ENCODE data around the gene LARGE1.

The LARGE1 gene

GRCh38 chr22:33776491-33776890 is 143.8 kb downstream of the LARGE1 start:
- no peak for ATAC-seq (ENCODE audit: insufficient read depth, low read depth)
- Histone ChIP-seq H4K20me1 (ENCODE audit: insufficient read depth, low read length) (no peaks in the 10 kb centered on the region), H2AFZ (ENCODE audit: low read depth, low read length) (no peak overlapping the region), H3K9me3 (ENCODE audit: insufficient read depth, low read length, severe bottlenecking) (no peaks in the 10 kb centered on the region), H3K9ac (ENCODE audit: low read depth, low read length) (no peak overlapping the region), H3K27me3 (ENCODE audit: insufficient read depth, low read length, poor library complexity) (no peaks in the 10 kb centered on the region), H3K36me3 (ENCODE audit: insufficient read depth, low read length) (no peaks in the 10 kb centered on the region), H3K4me1 (ENCODE audit: insufficient read depth, low read length) (no peaks in the 10 kb centered on the region), H3K4me3 (ENCODE audit: low read depth in 1 of 2, low read length in 2 of 2) (no peak overlapping the region), H3K27ac (ENCODE audit: low read length) (no peak overlapping the region), H3K79me2 (ENCODE audit: insufficient read depth, low read length) (no peaks in the 10 kb centered on the region), H3K4me2 (ENCODE audit: insufficient read depth, low read length) (no peak overlapping the region)
- no peak for DNase-seq
- no peak for TF ChIP-seq CTCF (IDR thresholded peaks at IDR 0.05; ENCODE audit: borderline replicate concordance, extremely low read depth, low read length, poor library complexity, severe bottlenecking)
- TF ChIP-seq EZH2 (IDR thresholded peaks at IDR 0.05; ENCODE audit: borderline replicate concordance, low read depth, low read length, severe bottlenecking): no peak

DNA sequence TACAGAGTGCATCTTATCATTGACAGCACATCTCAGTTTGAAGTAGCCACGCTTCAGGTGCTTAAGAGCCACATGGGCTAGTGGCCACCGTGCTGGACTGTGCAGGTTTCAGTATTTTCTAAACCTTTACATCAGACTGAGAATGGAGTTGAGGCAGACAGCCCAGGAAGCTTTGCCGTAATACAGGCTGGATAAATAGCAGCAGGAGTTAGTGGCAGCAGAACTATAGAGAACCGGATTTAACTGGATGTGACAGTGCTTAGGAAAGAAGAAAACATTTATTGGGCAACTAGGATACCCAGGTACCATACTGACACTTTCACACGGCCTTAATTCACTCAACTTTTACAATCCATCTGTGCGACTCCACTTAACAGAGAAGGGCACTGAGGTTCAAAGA is 145.5 kb downstream of the LARGE1 start:
- no peaks in the 10 kb centered on the region for H4K20me1 ChIP-seq (ENCODE audit: insufficient read depth, low read length)
- no peak for DNase-seq
- TF ChIP-seq EZH2 (IDR thresholded peaks at IDR 0.05; ENCODE audit: borderline replicate concordance, low read depth, low read length, severe bottlenecking): no peak
- TF ChIP-seq CTCF (IDR thresholded peaks at IDR 0.05; ENCODE audit: borderline replicate concordance, extremely low read depth, low read length, poor library complexity, severe bottlenecking): no peak

DNA sequence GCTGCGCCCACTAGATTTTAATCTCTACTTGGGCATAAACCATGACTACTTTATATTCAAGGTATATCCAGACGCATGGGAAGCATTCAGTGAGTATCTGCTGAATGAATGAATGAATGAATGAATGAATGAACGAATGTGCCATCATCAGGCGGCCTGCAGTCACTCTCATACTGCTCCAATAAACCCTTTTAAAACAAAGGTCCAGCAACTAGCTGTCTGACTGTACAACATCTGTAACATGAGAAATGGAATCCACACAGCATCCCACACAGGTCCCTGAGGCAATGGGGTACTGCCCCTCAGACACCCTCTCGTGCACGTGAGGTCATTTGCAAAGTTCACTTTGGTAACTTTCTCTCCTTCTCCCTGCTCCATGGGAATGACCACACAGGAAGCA is 147.5 kb downstream of the LARGE1 start:
- H3K79me2 ChIP-seq (ENCODE audit: insufficient read depth, low read length): no peaks in the 10 kb centered on the region
- H3K4me3 ChIP-seq (ENCODE audit: low read depth in 1 of 2, low read length in 2 of 2): no peak overlapping the region
- TF ChIP-seq EZH2 (IDR thresholded peaks at IDR 0.05; ENCODE audit: borderline replicate concordance, low read depth, low read length, severe bottlenecking) (no peak), CTCF (IDR thresholded peaks at IDR 0.05; ENCODE audit: borderline replicate concordance, extremely low read depth, low read length, poor library complexity, severe bottlenecking) (no peak)
- H3K4me1 ChIP-seq (ENCODE audit: insufficient read depth, low read length): no peaks in the 10 kb centered on the region
- no peak overlapping the region for H3K27ac ChIP-seq (ENCODE audit: low read length)
- H3K9ac ChIP-seq (ENCODE audit: low read depth, low read length): no peak overlapping the region
- no peaks in the 10 kb centered on the region for H3K9me3 ChIP-seq (ENCODE audit: insufficient read depth, low read length, severe bottlenecking)
- H2AFZ ChIP-seq (ENCODE audit: low read depth, low read length): no peak overlapping the region
- no peak for ATAC-seq (ENCODE audit: insufficient read depth, low read depth)
- no peaks in the 10 kb centered on the region for H3K27me3 ChIP-seq (ENCODE audit: insufficient read depth, low read length, poor library complexity)
- H4K20me1 ChIP-seq (ENCODE audit: insufficient read depth, low read length): no peaks in the 10 kb centered on the region
- no peak for DNase-seq
- H3K36me3 ChIP-seq (ENCODE audit: insufficient read depth, low read length): no peaks in the 10 kb centered on the region
- H3K4me2 ChIP-seq (ENCODE audit: insufficient read depth, low read length): no peak overlapping the region

More for the DNA sequence above, 145.5 kb downstream of the LARGE1 start:
- Histone ChIP-seq H3K27me3 (ENCODE audit: insufficient read depth, low read length, poor library complexity) (no peaks in the 10 kb centered on the region), H3K4me1 (ENCODE audit: insufficient read depth, low read length) (no peaks in the 10 kb centered on the region), H2AFZ (ENCODE audit: low read depth, low read length) (no peak overlapping the region), H3K27ac (ENCODE audit: low read length) (no peak overlapping the region), H3K4me2 (ENCODE audit: insufficient read depth, low read length) (no peak overlapping the region), H3K4me3 (ENCODE audit: low read depth in 1 of 2, low read length in 2 of 2) (no peak overlapping the region), H3K9me3 (ENCODE audit: insufficient read depth, low read length, severe bottlenecking) (no peaks in the 10 kb centered on the region), H3K79me2 (ENCODE audit: insufficient read depth, low read length) (no peaks in the 10 kb centered on the region), H3K36me3 (ENCODE audit: insufficient read depth, low read length) (no peaks in the 10 kb centered on the region), H3K9ac (ENCODE audit: low read depth, low read length) (no peak overlapping the region)
- ATAC-seq (ENCODE audit: insufficient read depth, low read depth): no peak

DNA sequence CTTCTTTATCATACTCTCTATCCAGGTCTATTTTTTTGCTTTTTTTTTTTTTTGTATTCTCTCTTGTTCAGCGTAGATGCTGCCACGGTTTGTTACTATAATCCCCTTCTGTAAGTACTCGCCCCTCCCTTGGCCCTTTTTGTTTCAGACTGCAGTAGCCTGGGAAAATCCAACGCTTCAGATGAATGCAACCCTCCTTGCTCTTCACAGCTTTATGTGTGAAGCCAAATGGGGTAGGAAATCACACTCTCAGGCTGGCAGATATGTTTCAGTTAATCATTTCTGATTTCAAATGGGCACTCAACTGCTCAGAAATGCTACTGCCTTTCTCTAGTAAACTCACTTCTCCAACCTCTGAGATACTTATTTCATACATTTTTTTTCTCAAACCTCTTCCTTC is 149.1 kb downstream of the LARGE1 start:
- Histone ChIP-seq H3K9ac (ENCODE audit: low read depth, low read length) (no peak overlapping the region), H4K20me1 (ENCODE audit: insufficient read depth, low read length) (no peaks in the 10 kb centered on the region), H3K4me1 (ENCODE audit: insufficient read depth, low read length) (no peaks in the 10 kb centered on the region), H3K4me3 (ENCODE audit: low read depth in 1 of 2, low read length in 2 of 2) (no peak overlapping the region), H3K36me3 (ENCODE audit: insufficient read depth, low read length) (no peaks in the 10 kb centered on the region), H3K27ac (ENCODE audit: low read length) (no peak overlapping the region), H2AFZ (ENCODE audit: low read depth, low read length) (no peak overlapping the region), H3K4me2 (ENCODE audit: insufficient read depth, low read length) (no peak overlapping the region), H3K27me3 (ENCODE audit: insufficient read depth, low read length, poor library complexity) (no peaks in the 10 kb centered on the region), H3K9me3 (ENCODE audit: insufficient read depth, low read length, severe bottlenecking) (no peaks in the 10 kb centered on the region), H3K79me2 (ENCODE audit: insufficient read depth, low read length) (no peaks in the 10 kb centered on the region)
- DNase-seq: no peak
- no peak for TF ChIP-seq EZH2 (IDR thresholded peaks at IDR 0.05; ENCODE audit: borderline replicate concordance, low read depth, low read length, severe bottlenecking)
- ATAC-seq (ENCODE audit: insufficient read depth, low read depth): no peak

All from DND-41 (cell line).